Activated T-cell treated with anti-CD3 and anti-CD28 coated beads, Interleukin-2, amount 50 U/mL, for 4 hours (primary cell): ENCODE measurements around the gene ZNF236. TPM values are rescaled to one million over a fixed set of nuclear protein-coding genes. Genes with fewer than 3 reads are reported as not detected.
"Not testable (repeated sequence)": the region's sequence is repeated elsewhere in the genome, so short reads cannot be mapped to it uniquely, and the experiment has no call there.

Experiments used
- ATAC-seq, 2 donors: fragments of 200-7000 bp; cut with Tn5 transposase; one replicate each; pipeline ENCODE4 v1.10.0; 2021
- DNase-seq: peaks from one replicate; pipeline ENCODE4 v3.0.0-alpha.2; 2020
- H3K27me3 Mint-ChIP-seq: one replicate; pipeline ENCODE4 v1.8.0; 2021; ENCODE audit warnings: low read depth, mixed read lengths
- H3K36me3 Mint-ChIP-seq: one replicate; pipeline ENCODE4 v1.8.0; 2022; ENCODE audit warnings: mixed read lengths; ENCODE audit not compliant: insufficient read depth
- H3K4me1 Mint-ChIP-seq: one replicate; pipeline ENCODE4 v1.8.0; 2021; ENCODE audit warnings: low read depth, mixed read lengths
- H3K4me3 Mint-ChIP-seq: one replicate; pipeline ENCODE4 v1.8.0; 2021; ENCODE audit warnings: mild to moderate bottlenecking, moderate library complexity, mixed read lengths
- H3K9me3 Mint-ChIP-seq: one replicate; pipeline ENCODE4 v1.8.0; 2021; ENCODE audit warnings: mixed read lengths
- total RNA-seq, 3 donors: library from RNA; stranded (reverse); gene quantifications; one replicate each; pipeline ENCODE4 v1.2.1, GENCODE V29; 2021

Gene ZNF236
- total RNA-seq, 3 donors from 2014 or later: 13.9 to 16.6 (median 15.5) TPM

GRCh38 chr18:76990343-76991020 is 168.1 kb downstream of the ZNF236 start:
- H3K9me3 Mint-ChIP-seq, H3K27me3 Mint-ChIP-seq, ATAC-seq: not testable (repeated sequence)

GRCh38 chr18:76991021-76991688 is 168.8 kb downstream of the ZNF236 start:
- no peak for ATAC-seq
- no peaks in the 10 kb centered on the region for H3K27me3 Mint-ChIP-seq
- no peak overlapping the region for H3K4me3 Mint-ChIP-seq
- no peak for DNase-seq
- peaks cover 5% of the 10 kb centered on the region for H3K36me3 Mint-ChIP-seq
- no peaks in the 10 kb centered on the region for H3K9me3 Mint-ChIP-seq
- no peaks in the 10 kb centered on the region for H3K4me1 Mint-ChIP-seq

More at GRCh38 chr18:76990343-76991020, 168.1 kb downstream of the ZNF236 start:
- H3K4me3 Mint-ChIP-seq, H3K4me1 Mint-ChIP-seq, DNase-seq, H3K36me3 Mint-ChIP-seq: not testable (repeated sequence)

DNA sequence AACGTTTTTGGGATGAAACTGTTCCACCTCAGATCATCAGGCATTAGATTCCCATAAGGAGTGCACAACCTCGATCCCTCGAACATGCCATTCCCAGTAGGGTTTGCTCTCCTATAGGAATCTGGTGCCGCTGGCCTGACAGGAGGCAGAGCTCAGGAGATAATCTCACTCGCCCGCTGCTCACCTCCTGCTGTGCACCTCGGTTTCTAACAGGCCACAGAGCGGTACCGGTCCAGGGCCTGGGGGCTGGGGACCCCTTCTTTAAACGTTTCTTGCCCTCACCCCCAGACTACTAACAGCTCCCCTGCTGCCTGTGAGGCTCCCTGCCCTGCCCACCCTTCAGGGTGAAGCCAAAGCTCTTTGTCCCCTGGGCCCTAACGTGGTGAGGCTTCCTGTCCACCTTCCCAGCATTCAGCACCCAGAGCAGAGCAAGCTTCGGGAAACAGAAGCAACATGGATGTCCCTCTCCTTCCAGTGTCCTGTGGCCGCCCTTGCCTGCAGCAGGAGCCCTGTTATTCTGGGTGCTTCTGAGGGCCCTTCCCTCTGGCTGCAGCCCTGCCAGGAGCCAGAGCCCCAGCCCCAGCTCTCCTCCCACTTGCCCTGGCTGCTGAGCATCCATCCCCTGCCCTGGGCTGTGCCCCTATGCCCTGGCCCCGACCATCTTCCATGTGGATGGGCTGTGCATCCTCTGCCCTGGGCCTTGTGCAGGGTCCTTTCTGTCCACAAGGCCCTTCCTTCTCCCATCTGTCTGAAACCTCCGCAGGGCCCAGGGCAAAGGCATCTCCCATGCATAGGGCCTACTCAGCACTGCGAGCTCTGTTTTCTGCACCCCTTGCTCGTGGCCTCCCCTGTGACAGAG is 170.1 kb downstream of the ZNF236 start:
- Mint-ChIP-seq H3K27me3 (no peaks in the 10 kb centered on the region), H3K9me3 (no peaks in the 10 kb centered on the region), H3K4me3 (no peak overlapping the region), H3K4me1 (no peaks in the 10 kb centered on the region), H3K36me3 (peaks cover 5% of the 10 kb centered on the region)
- DNase-seq (no peak), ATAC-seq (no peak)

- Mint-ChIP-seq H3K36me3 (peaks cover 5% of the 10 kb centered on the region), H3K4me1 (no peaks in the 10 kb centered on the region), H3K9me3 (no peaks in the 10 kb centered on the region), H3K4me3 (no peak overlapping the region), H3K27me3 (no peaks in the 10 kb centered on the region)
- no peak for ATAC-seq
- no peak for DNase-seq
Measured at GRCh38 chr18:76993085-76993382, 170.7 kb downstream of the ZNF236 start.

- Mint-ChIP-seq H3K4me3 (no peak overlapping the region), H3K27me3 (no peaks in the 10 kb centered on the region), H3K4me1 (no peaks in the 10 kb centered on the region), H3K9me3 (no peaks in the 10 kb centered on the region), H3K36me3 (peaks cover 5% of the 10 kb centered on the region)
- ATAC-seq (no peak), DNase-seq (no peak)
Measured at GRCh38 chr18:76993573-76993972, 171.2 kb downstream of the ZNF236 start.

GRCh38 chr18:76994086-76994654 is 171.8 kb downstream of the ZNF236 start:
- Mint-ChIP-seq H3K4me3 (no peak overlapping the region), H3K27me3 (no peaks in the 10 kb centered on the region), H3K36me3 (peaks cover 5% of the 10 kb centered on the region), H3K9me3 (no peaks in the 10 kb centered on the region), H3K4me1 (no peaks in the 10 kb centered on the region)
- DNase-seq: no peak
- no peak for ATAC-seq

- H3K4me1 Mint-ChIP-seq: peaks cover 7% of the 10 kb centered on the region
- H3K9me3 Mint-ChIP-seq: no peaks in the 10 kb centered on the region
- H3K36me3 Mint-ChIP-seq: peaks cover 5% of the 10 kb centered on the region
- DNase-seq (no peak), ATAC-seq (no peak)
- H3K4me3 Mint-ChIP-seq: no peak overlapping the region
- H3K27me3 Mint-ChIP-seq: no peaks in the 10 kb centered on the region
Measured at GRCh38 chr18:76995896-76996295, 173.5 kb downstream of the ZNF236 start.

GRCh38 chr18:76996429-76996828 is 174.1 kb downstream of the ZNF236 start:
- H3K9me3 Mint-ChIP-seq: no peaks in the 10 kb centered on the region
- no peaks in the 10 kb centered on the region for H3K27me3 Mint-ChIP-seq
- DNase-seq: no peak
- H3K36me3 Mint-ChIP-seq: peaks cover 5% of the 10 kb centered on the region
- H3K4me1 Mint-ChIP-seq: peaks cover 7% of the 10 kb centered on the region
- ATAC-seq: no peak
- H3K4me3 Mint-ChIP-seq: no peak overlapping the region

GRCh38 chr18:76997951-76998808 is 175.8 kb downstream of the ZNF236 start:
- Mint-ChIP-seq H3K27me3 (no peaks in the 10 kb centered on the region), H3K36me3 (peaks cover 5% of the 10 kb centered on the region), H3K4me3 (no peak overlapping the region), H3K9me3 (no peaks in the 10 kb centered on the region), H3K4me1 (peaks cover 7% of the 10 kb centered on the region)
- no peak for ATAC-seq
- no peak for DNase-seq

GRCh38 chr18:76999077-76999476 is 176.7 kb downstream of the ZNF236 start:
- H3K9me3 Mint-ChIP-seq: no peaks in the 10 kb centered on the region
- DNase-seq: no peak
- peaks cover 5% of the 10 kb centered on the region for H3K36me3 Mint-ChIP-seq
- peaks cover 7% of the 10 kb centered on the region for H3K4me1 Mint-ChIP-seq
- no peak overlapping the region for H3K4me3 Mint-ChIP-seq
- no peak for ATAC-seq
- no peaks in the 10 kb centered on the region for H3K27me3 Mint-ChIP-seq

DNA sequence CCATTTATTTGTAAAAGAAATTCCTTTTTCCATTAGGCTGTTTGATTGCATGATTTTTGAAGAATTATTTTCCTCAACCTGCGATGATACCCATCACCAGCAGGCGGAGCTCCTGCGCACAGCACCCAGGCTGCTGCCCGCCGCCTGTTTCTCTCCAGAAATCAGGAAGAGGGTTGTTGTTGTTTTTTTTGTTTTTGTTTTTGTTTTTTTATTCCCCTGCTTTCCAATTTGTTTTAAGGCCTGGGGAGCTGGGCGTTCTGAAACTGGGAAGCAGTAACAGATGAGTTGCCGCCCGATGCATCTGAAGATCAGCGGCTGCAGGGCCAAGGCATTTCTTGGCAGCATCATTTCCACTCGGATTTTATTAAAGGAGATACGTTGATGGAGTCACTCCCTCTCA is 178.2 kb downstream of the ZNF236 start:
- Mint-ChIP-seq H3K36me3 (peaks cover 4% of the 10 kb centered on the region), H3K27me3 (no peaks in the 10 kb centered on the region), H3K4me3 (no peak overlapping the region), H3K4me1 (peaks cover 20% of the 10 kb centered on the region), H3K9me3 (no peaks in the 10 kb centered on the region)
- DNase-seq: peak; percentile 47
- ATAC-seq: no peak

GRCh38 chr18:77001041-77001440 is 178.7 kb downstream of the ZNF236 start:
- peaks cover 25% of the 10 kb centered on the region for H3K4me1 Mint-ChIP-seq
- no peaks in the 10 kb centered on the region for H3K9me3 Mint-ChIP-seq
- H3K36me3 Mint-ChIP-seq: no peaks in the 10 kb centered on the region
- DNase-seq (no peak), ATAC-seq (no peak)
- no peak overlapping the region for H3K4me3 Mint-ChIP-seq
- H3K27me3 Mint-ChIP-seq: no peaks in the 10 kb centered on the region

DNA sequence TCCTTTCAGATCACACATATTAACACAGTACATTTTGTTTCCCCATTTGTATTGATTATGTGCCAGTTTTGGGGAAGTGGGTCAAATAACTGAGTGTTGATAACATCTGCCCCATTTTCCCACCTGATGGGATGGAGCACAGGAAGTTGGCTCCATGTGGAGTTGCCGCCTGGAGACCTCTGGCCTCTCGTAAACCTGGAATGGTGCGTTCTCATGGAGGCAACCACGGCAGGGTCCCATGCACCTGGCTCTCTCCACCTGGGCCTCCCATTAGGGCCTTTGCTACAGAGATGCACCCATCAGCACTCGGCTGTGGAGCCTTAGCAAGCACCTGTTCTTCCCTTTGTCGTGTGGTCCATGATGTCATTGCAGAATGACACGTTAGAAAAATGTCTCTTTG is 179.6 kb downstream of the ZNF236 start:
- H3K27me3 Mint-ChIP-seq: no peaks in the 10 kb centered on the region
- DNase-seq (no peak), ATAC-seq (no peak)
- H3K9me3 Mint-ChIP-seq: no peaks in the 10 kb centered on the region
- no peaks in the 10 kb centered on the region for H3K36me3 Mint-ChIP-seq
- no peak overlapping the region for H3K4me3 Mint-ChIP-seq
- peaks cover 27% of the 10 kb centered on the region for H3K4me1 Mint-ChIP-seq

DNA sequence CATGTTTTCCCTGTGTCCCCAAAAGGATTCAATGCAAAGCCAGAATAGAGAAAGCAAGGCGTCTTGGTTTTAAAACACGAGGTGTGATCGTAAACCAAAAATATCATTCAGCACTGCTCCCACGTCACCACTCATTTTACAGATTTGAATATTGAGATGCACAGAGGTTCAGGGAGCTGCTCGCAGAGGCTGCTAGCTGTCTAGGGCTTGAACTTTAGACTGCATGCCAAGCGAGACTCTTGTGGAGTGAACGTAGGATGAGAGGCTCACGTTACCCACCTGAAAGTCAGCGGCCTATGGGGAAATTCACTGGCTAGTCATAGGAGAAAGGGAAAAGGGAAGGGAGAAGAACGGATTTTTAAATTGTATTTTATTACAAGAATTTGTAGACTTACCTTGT is 180.1 kb downstream of the ZNF236 start:
- no peak for ATAC-seq
- Mint-ChIP-seq H3K36me3 (no peaks in the 10 kb centered on the region), H3K4me1 (peaks cover 28% of the 10 kb centered on the region), H3K27me3 (no peaks in the 10 kb centered on the region), H3K4me3 (no peak overlapping the region), H3K9me3 (no peaks in the 10 kb centered on the region)
- DNase-seq: no peak
